GM12801 (cell line): ENCODE data around the gene ADGRA3.

ENCODE experiments used
- TF ChIP-seq, protein P1 (sequence below): IDR thresholded peaks from one replicate; pipeline ENCODE4 v1.5.1; 2011; ENCODE audit warnings: control low read depth; ENCODE audit not compliant: insufficient read length; ENCODE audit errors: extremely low read depth

ADGRA3 gene

DNA sequence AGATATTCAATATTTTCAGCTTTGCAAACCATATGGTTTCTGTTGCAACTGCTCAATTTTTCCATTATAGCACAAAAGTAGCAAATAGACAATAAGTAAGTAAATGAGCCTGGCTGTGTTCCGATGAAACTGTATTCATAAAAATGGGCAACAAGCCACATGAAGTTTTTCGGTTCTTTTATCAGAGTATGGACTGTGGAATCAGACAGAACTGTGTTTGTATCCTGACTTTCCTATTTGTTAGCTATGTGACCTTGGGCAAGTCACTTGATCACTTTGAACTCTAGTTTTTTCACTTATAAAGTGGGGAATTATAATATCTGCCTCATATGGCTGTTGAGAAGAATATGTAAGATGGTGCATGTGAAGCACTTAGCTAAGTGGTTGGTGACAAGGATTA lies 23.4 kb upstream of the ADGRA3 start:
- TF ChIP-seq, protein P1, sequence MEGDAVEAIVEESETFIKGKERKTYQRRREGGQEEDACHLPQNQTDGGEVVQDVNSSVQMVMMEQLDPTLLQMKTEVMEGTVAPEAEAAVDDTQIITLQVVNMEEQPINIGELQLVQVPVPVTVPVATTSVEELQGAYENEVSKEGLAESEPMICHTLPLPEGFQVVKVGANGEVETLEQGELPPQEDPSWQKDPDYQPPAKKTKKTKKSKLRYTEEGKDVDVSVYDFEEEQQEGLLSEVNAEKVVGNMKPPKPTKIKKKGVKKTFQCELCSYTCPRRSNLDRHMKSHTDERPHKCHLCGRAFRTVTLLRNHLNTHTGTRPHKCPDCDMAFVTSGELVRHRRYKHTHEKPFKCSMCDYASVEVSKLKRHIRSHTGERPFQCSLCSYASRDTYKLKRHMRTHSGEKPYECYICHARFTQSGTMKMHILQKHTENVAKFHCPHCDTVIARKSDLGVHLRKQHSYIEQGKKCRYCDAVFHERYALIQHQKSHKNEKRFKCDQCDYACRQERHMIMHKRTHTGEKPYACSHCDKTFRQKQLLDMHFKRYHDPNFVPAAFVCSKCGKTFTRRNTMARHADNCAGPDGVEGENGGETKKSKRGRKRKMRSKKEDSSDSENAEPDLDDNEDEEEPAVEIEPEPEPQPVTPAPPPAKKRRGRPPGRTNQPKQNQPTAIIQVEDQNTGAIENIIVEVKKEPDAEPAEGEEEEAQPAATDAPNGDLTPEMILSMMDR: no peak

DNA sequence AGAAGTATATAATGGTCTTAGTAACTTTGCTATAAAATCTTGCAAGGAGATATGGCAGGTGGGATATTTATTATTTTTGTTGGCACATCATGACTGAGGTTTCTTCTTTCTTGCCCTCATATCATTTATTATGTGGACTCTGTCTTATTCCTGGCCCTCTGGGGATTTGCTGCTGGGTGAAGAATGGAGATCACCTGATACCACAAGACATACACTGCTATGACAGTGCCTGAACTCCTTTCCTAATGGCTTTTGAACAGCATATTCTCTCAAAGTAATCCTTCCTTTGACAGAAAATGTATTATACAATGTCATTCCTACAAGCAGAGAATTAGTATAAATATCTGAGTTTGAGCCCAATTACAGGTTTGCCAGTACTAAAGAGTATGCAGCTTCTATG lies 22.0 kb upstream of the ADGRA3 start:
- TF ChIP-seq, protein P1: no peak

DNA sequence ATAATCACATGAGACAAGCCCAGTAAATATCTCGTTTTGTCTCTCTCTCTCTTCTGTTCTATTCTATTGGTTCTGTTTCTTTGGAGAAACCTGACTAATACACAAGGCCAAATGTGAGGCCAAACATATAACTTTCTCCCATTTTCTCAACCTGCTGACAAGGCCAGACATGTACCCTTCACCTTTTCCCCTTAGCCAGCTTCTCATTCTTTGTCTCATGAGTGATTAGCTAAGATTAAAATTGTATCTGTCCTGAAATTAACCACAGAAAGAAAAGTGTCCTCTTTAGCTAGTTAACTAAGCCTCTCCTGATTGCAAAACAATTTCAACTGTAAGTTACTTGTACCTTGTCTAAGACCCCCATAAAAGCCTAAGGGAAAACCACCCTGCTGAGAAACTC lies 18.5 kb upstream of the ADGRA3 start:
- TF ChIP-seq, protein P1: no peak

DNA sequence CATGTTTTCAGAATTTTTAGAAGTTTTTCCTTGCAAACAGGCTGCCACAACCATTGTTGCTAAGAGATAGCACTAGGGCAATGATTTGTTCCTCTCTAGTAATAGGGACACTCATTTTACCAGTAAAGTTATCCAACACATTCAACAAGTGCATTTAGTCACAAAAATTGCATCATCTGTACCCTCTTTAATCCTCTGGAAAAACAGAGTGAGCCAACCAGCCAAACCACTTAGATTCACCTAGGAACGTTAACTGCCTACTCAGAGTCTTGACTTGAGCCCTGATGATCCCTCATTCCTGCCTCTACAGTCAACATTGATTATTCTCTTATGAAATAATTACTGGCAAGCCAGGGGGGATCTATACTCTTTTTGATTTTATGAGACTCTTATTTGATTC lies 17.0 kb upstream of the ADGRA3 start:
- TF ChIP-seq, protein P1: no peak

DNA sequence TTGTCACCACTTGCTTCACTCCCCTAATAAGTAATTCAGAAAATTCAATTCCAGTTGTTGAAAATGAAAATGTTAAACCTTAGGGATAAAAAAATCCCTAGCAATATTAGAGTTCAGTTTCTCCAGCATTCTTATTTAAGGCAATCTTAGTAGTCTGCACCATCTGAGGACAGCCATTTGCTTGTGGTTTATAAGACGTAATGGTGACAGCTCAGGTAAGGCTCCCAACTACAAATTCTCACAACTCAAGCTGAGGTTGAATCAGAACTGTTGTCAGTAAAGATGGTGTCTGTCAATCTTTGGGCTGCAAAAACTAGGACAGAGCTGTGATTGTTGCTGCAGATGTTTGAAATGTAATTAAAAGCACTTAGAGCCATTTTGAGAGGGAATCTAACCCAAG lies 16.3 kb upstream of the ADGRA3 start:
- TF ChIP-seq, protein P1: no peak

DNA sequence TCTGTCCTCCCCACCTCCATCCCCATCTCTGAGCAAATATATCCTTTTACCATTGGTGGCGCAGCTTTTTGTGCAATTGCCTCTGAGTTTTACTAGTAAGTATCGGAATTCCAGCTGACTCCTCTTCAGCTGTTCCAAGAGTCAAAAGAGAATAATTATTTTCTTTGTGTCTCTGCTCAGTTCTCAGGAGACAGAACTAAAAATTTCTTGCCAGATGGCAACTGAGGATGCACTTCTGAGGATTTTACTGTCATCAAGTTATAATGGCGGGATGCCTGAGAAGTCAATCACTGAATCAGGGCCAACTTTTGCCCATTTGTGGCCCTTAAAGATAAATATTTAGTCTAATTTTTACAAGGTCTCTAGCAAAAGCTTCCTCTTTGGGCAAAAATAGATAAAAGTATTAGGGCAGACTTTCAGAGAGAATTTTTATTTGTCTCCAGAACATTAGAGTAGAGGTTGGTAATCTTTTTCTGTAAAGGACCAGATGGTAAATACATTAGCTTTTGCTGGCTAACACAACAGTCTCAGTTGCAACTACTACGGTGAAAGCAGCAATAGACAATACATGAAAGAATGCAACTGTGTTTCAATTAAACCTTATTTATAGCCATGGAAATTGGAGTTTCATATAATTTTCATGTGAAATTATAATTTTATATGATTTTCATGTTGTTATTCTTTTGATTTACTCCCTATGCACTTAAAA lies 15.6 kb upstream of the ADGRA3 start:
- TF ChIP-seq, protein P1: no peak

DNA sequence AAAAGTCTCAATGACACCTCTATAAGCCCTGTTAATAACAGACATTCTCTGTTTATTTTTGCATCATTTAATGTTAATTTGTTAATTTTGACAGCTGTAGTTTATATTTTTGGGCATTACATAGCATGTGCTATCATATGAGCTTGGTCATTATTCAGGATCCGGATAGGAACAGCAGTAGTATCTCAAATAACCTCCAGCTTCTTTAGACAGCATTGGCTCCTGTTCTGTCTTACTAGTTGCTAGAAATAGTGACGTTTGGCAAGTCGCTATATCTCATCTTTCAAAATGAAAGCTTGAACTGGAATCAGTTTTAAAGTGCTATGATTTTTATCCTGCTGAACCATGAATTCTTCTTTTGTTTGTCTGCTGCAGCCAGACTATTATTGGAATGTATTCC lies 9.0 kb upstream of the ADGRA3 start:
- TF ChIP-seq, protein P1: no peak
